KOPT-K1 (cell line): ENCODE measurements around the gene RASGRP1.

Source experiments
- H3K27ac ChIP-seq: fragments of 200-600 bp; sonication (generic); 2 replicates; pipeline ENCODE4 v1.5.1; 2016; ENCODE audit warnings: antibody characterized with exemption, mild to moderate bottlenecking, low read depth, low read length; ENCODE audit not compliant: poor library complexity, severe bottlenecking
- H3K36me3 ChIP-seq: fragments of 200-600 bp; sonication (generic); 2 replicates; pipeline ENCODE4 v1.5.1; 2017; ENCODE audit warnings: antibody characterized with exemption, mild to moderate bottlenecking, low read length, moderate library complexity; ENCODE audit not compliant: insufficient read depth
- H3K9me3 ChIP-seq: fragments of 200-600 bp; sonication (generic); 2 replicates; pipeline ENCODE4 v1.5.1; 2017; ENCODE audit warnings: antibody characterized with exemption, low read length, mild to moderate bottlenecking; ENCODE audit not compliant: insufficient read depth, poor library complexity, severe bottlenecking

RASGRP1 gene

DNA sequence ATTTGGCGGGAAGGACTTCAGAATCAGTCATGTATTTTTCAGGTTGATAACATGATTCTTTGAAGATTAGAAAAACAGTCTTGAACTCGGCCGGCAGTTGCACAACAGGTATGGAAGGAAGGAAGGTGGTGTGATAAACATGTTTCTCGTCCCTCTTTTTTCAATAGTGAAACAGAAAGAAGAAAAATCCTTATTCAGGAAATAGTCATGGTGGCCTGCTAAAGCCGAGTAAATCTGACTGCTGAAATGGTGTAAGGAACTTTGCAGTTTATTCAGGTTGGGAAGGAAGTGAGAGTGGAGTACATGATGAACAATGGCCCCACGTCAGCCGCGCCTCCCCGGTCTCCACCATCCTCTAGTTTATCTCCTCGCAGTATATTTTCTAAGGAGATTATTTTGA lies 6.7 kb downstream of the RASGRP1 start:
- Histone ChIP-seq H3K27ac (peak overlapping the region; percentile 30), H3K9me3 (no peaks in the 10 kb centered on the region), H3K36me3 (peaks cover 88% of the 10 kb centered on the region)

DNA sequence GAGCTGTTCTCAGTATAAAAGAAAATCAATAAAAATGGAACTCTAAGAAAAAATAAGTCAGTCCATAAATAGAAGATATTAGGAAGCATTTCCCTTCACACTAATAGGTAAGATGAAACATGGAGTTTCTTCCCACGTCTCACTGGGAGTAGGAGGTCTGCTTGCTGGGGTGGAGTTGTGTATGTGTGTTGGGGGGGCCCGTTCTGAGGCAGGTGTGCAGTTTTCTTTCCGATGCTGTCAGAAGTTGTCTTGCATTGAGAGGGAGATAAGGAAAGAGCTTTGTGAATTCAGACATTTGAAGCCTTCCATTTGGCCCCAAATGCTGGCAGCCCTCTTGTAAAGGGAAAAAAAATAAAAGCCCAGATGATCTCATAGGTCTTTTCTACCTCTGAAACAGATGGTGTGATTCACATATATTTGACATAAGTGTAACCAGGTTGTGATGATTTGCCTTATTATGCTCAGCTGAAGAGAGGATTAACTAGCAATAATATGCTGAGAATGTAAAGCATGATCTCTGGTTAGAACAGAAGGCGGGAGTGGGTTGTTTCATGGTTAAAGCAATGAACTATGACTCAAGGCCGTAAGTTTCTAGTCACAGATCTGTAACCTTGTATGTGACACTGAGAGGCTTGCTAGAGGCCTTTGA lies 8.8 kb downstream of the RASGRP1 start:
- H3K36me3 ChIP-seq, result peaks cover 88% of the 10 kb centered on the region
- no peaks in the 10 kb centered on the region for H3K9me3 ChIP-seq
- H3K27ac ChIP-seq, result no peak overlapping the region

DNA sequence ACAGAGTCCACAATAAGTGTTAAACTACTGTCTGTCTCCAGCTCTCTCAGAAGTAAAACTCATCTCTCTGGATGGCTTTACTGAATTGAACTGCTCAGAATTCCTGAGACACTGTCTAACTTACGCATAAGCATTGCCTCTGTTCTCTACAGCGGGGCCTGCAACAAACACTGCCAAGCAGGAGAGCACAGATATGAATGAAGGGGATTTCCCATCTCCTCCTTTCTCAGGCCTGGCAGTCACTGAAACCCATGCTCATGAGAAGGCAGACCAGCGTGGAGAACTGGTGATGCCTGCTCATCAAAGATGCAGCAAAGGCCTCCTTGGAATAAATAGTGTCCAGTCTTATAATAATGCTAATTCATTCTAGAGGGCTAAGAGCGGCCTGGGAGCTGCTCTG lies 10.3 kb downstream of the RASGRP1 start:
- Histone ChIP-seq H3K36me3 (peaks cover 81% of the 10 kb centered on the region), H3K27ac (no peak overlapping the region), H3K9me3 (no peaks in the 10 kb centered on the region)

DNA sequence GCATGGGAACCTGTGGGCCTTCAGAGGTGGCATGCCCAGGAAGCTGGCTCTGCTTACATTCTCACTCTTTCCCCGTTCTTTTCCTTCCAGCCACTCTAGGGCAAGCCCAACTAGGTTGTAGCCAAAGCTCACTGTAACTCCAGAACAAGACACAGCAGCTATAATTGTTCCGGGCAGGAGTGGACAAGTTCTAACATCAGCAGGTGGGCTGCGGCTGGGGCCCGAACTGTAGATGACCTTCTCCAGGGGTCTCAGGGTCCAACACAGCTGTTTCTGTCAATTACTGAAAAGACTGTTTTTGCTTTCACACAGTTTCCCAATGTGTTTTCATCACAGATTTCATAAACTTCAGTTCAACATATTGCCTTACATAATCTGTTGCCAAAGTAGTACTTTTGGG lies 11.5 kb downstream of the RASGRP1 start:
- Histone ChIP-seq H3K36me3 (peaks cover 81% of the 10 kb centered on the region), H3K9me3 (no peaks in the 10 kb centered on the region), H3K27ac (peak overlapping the region; percentile 26)

DNA sequence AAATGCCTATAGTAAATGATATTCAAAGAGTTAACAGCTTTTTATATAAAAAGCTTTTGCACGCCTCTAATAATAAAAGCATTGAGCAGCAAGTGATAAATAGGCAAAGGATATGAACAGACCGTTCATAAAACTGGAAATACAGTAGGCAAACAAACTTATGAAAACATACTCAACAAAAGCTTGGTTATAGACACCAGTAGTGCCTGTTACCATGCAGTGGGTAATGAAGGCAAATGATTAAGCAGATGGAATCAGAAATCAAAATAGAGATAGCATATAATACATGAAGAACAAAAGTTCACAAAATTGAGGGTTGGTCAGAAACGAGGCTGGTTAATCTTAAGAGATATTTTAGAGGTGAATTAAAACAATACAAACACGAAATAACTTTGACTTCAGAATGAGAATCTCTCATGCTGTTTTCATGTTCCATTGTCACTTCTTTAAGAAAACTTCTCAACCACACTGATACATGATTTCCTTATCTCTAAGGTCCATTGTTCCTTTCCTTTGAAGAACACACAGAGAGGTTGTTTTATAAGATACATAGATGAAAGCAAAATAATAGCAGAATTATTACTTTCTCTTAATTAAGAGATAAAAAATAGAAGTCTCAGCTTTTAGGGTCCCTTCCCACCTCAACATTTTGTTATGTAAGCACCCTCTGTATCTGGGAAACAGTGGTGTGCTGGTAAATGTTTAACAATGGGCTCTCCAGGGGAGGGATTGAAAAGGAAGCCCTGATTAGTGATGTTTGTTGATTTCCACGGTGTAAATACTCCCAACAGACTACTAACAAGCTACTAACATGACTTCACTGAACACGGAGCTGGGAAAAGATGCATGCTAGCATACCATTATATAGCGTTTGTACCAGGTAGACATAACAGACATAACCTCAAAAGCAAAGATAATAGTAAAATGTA lies 12.6 kb downstream of the RASGRP1 start:
- peaks cover 81% of the 10 kb centered on the region for H3K36me3 ChIP-seq
- no peaks in the 10 kb centered on the region for H3K9me3 ChIP-seq
- peak overlapping the region; percentile 19 for H3K27ac ChIP-seq

DNA sequence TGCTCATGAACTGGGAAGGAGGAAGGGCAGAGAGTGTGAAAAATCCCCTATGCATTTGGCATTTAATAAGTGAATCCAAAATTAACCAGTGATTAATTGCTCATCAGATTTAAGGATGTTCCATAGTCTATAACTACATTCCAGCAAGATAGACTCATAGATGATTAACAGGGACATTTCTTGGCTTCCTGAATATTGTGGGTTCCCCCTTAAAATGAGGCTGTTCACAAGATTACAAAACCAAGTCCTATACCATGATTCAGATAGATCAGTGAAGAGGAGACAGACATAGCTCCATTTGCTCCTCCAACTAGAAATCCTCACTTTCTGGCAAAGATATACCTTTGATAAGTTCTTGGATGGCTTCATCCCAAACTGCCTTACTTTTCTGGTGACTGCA lies 15.4 kb downstream of the RASGRP1 start:
- Histone ChIP-seq H3K27ac (no peak overlapping the region), H3K36me3 (peaks cover 68% of the 10 kb centered on the region), H3K9me3 (no peaks in the 10 kb centered on the region)

DNA sequence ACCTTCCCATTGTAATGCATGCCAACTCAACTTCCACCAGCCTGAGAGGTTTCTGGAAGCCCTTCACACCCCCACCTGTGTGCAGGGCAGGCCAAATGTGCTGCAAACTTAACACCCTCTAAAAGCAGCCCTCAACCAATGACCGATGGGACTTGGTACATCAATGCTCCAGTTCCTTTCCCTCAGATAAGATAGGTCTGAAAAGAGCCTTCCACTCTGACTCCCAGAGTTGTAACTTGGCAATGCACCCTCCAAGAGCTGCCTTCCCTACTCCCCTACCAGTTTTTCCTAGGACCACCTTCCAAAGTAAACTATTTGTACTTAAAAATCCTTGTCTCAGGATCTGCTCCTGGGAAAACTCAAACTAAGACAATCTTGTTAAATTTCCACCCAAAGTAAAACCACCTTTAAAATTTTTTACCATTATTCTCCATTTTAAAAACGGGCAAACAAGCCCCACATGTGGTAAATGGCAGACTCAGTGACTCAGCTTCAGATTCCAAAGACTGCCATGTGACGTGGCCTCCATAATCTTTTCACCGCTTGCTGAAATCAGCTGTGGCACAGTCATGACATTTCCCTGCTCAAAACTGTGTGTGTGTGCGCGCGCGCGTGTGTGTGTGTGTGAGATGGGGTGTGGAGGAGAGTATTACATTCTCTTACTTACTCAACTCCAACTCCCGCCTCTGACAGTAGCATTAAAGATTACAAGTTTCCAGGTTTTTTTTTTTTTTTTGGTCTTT lies 17.2 kb downstream of the RASGRP1 start:
- no peaks in the 10 kb centered on the region for H3K9me3 ChIP-seq
- H3K27ac ChIP-seq, result no peak overlapping the region
- H3K36me3 ChIP-seq, result peaks cover 59% of the 10 kb centered on the region

DNA sequence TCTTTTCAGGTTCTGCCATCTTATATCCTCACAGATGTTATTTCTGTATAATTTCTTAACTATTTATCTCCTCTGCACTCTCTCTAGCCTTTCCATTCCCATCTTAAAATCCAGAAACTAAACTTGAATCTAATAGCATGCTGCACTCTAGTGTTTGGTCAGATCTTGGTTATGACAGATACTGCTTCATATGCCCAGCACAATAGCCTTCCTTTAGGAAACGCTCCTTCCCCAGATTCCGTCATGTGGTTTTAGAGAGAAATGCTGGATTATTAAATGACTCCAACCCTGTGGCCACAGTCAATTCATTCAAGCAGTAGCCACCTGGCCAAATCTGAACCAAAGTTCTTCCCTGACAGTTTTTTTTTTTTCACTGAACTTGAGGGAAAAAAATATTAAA lies 19.4 kb downstream of the RASGRP1 start:
- Histone ChIP-seq H3K27ac (no peak overlapping the region), H3K36me3 (peaks cover 62% of the 10 kb centered on the region), H3K9me3 (no peaks in the 10 kb centered on the region)

DNA sequence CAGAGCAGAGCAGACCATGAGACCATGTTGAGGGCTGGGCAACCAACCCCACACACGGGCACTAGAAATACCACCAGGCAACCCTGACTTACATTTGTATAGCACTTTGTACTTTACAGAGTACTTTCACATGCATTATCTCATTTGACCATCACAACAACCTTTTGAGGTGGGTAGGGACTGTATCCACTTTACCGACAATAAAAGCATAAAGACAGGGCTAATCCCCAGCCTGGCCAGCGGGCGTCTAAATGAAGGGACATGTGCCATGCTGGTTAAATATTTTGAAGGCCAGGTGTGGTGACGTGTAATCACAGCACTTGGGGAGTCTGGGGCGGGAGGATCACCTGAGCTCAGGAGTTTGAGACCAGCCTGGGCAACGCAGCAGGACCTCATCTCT lies 23.6 kb downstream of the RASGRP1 start:
- no peak overlapping the region for H3K27ac ChIP-seq
- H3K36me3 ChIP-seq, result peaks cover 36% of the 10 kb centered on the region
- no peaks in the 10 kb centered on the region for H3K9me3 ChIP-seq

DNA sequence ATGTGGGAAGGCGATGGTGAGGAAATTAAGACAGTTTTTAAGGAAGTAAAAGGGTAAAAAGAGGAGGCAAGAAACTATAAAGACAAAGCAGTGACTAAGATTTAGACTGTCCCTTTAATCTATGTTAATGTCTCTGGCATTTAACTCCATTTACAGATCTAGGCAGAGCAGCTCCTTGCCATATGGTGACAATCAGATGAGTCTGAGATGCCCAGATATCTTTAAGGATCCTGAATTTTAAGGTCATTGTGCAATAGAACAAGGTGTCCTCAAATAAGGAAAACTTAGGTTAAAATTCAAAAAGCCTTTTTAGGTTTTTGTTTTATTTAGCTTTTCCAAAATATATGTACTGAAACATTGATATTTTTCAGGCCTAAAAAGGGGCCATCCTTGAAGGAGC lies 24.1 kb downstream of the RASGRP1 start:
- H3K9me3 ChIP-seq, result no peaks in the 10 kb centered on the region

DNA sequence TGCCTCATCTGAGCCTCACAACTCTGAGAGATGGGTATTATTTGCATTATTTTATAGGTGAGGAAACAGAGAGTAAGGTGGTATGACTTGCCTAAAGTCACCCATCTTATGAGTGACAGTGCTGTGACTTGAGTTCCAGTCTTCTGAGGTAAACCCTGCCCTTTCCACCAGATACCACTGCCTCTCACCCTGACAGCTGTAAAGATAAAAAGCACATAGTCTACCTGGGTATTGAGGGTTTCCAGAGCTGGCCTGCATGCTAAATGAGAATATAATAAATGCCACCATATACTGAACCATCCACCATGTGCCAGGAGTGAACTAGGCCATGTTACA lies 25.6 kb downstream of the RASGRP1 start:
- Histone ChIP-seq H3K9me3 (no peaks in the 10 kb centered on the region), H3K36me3 (peaks cover 44% of the 10 kb centered on the region), H3K27ac (no peak overlapping the region)

More for the DNA sequence above, 24.1 kb downstream of the RASGRP1 start:
- peaks cover 41% of the 10 kb centered on the region for H3K36me3 ChIP-seq
- no peak overlapping the region for H3K27ac ChIP-seq

DNA sequence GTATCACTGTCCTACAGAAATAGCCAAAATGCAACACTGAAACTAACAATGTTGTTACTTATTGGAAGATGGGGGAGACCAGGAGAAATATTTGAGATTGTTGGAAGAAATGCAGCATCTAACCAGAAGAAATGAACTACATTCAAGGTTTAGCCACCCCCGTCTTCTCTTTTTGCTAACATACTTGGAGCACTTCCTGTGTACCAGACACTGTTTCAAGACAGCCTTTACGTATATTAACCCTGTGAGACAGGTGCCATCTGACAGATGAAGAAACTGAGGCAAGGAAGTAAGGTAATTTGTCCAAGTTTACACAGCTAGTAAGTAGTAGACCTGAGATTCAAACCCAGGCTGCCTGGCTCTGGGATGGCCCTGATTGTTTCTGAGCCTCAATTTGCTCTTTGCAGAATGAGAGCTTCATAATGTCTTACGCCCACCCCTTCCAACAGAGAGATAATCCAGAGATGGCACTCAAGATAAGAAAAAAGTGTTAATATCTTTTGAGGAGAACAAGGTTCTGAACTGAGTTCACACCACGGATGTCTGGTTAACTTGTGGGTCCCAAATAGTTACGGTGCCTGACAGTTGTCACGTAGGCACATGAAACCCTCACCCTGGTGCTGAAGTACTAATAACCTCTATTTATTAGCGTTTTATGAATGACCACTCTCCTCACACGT lies 26.1 kb downstream of the RASGRP1 start:
- Histone ChIP-seq H3K36me3 (peaks cover 47% of the 10 kb centered on the region), H3K27ac (no peak overlapping the region), H3K9me3 (no peaks in the 10 kb centered on the region)

DNA sequence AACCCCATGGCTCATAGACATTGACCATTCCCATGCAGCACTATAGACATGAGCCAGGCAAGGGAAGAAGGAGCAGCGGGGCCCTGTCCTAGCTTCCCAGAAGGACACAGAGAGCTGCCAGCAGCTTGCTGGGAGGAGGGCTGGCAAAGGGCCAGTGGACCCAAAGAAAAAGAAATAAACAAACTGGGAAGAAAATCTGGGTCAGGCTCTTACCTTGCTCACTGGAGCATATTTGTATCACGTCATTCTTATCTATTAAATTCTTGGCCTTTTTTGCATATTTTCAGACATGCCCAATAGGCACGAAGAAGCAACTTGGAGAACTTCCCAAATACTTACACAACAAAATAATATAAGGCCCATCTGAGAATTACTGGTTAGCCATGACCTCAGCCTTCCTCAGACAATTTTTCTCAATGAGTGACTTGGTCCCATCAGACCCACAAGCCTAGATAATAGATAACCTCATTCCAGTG lies 28.4 kb downstream of the RASGRP1 start:
- H3K27ac ChIP-seq, result no peak overlapping the region
- peaks cover 63% of the 10 kb centered on the region for H3K36me3 ChIP-seq
- no peaks in the 10 kb centered on the region for H3K9me3 ChIP-seq

DNA sequence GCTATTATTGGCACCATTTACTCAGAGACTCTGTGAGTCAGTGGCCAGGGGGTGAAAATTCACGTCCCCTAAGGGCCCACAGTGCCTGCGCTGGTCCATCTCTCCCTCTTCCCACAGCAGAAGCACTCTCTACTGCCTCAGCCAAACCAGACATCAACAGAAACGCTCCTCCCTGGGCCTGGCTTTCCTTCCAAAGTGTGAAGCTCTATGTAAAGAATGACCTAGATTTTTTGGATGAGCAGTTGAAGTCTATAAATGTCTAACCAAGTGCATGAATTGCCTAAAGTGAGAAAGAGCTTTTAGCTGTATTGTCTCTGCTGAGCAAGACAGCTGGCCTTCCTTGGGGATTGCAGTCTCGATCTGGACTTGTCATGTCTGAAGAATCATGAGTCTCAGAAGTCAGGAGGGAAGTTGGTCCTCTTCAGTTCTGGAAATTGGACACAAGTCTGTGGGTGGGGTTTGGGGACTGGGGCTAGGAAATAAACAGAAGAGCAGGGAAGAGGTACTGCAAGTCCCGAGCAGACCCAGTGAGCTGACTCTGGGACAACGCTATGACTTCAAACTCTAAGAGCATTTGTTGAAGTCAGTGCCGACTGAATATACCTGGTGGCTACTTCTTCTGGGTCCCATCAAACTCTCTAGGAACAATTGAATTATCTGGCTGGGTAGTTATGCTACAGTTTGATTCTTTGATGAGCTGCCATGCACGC lies 29.0 kb downstream of the RASGRP1 start:
- peaks cover 63% of the 10 kb centered on the region for H3K36me3 ChIP-seq
- no peak overlapping the region for H3K27ac ChIP-seq
- H3K9me3 ChIP-seq, result no peaks in the 10 kb centered on the region
